GM19463 (cell line): ENCODE measurements around the gene NLRP5.
"Not testable (repeated sequence)": the region's sequence is repeated elsewhere in the genome, so short reads cannot be mapped to it uniquely, and the experiment has no call there.

Source experiments
- ATAC-seq: cut with Tn5 transposase; IDR thresholded peaks from one replicate; pipeline ENCODE4 v1.9.1; 2021; ENCODE audit warnings: mild to moderate bottlenecking, moderate library complexity; ENCODE audit not compliant: unreplicated experiment

NLRP5 gene

DNA sequence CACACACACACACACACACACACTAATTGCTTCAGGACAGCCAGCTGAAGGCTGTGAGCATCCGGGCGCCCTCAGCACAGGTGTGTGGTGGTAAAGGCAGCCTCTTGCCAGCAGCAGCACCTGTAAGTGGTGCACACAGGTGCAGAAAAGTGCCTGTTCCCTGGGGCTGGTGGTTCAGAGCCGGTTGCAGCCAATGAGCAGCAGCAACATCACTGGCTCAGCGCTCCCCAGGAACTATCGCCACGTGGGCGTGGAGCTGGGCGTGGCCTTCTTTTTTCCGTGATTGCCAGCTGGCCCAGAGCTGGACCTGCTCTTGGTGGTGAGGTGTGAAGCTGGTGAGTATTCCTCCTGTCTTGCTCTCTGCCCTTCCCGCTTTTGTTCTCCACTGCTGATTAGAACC is at the start of gene NLRP5:
Gene NLRP5 (plus strand): TSS at position 289 of the 400 bp plus-strand sequence.
- ATAC-seq: no peak

DNA sequence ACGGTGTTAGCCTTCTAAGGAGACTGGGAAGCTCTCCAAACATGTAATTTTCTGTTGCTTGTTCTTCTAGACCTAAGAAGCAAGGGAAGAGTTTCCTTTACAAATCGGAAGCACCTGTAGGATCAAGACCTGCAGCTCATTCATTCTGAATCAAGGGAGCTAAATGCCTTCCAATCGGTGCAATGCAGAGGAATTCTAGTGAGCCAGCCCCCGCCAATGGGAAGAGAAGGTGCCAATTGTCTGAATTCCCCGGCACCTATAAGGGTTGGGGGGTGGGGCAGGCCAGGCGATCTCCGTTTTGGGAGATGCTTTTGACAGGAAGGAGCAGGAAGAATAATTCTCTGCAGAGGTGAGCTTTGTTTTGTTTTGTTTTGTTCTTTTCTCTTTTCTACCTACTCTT is 47.4 kb upstream of the NLRP5 start:
- no peak for ATAC-seq

DNA sequence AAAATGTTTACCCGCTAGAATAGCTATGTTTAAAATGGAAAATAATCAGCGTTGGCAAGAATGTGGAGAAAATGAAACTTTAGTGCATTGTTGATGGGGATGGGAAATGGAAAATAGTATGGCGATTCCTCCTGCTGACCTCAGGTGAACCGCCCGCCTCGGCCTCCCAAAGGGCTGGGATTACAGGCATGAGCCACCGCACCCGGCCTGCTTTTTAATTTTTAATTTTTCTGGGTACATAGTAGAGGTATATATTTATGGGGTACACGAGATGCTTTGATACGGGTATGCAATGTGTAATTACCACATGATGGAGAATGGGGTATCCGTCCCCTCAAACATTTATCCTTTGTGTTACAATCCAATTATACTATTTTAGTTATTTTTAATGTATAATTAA is 46.3 kb upstream of the NLRP5 start:
- ATAC-seq: no peak

DNA sequence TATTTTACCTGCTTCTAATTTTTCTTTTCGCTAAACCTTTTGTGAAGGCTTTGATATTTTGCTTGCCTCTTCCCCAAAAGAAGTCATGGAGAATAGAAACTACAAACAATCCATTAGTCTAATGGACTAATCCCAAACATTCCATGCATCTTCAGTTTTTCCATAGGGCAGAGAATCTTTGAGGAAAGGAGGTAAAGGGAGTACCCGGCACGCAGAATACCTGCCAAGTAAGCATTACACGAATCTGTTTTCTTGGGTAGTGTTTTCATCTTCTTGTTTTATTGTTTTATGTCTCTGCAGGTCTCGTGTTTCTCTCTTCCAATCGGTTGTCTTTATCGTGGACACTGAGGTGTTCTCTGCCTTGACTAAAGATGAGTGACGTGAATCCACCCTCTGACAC is 39.0 kb upstream of the NLRP5 start, which contains the start of gene NLRP8:
Gene NLRP8 (plus strand): TSS at position 301 of the 400 bp plus-strand sequence.
- no peak for ATAC-seq

DNA sequence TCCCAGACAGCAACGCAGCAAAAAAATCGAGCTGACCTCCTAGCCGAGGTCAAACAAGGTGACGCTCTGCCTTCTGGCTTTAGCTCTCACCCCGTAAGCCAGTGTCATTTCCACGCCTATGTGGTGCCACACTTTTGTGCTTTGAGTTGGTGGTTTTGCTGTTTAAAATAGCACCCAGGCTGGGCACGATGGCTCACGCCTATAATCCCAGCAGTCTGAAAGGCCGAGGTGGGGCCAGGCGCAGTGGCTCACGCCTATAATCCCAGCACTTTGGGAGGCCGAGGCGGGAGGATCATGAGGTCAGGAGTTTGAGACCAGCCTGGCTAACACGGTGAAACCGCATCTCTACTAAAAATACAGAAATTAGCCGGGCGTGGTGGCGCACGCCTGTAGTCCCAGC is 36.0 kb upstream of the NLRP5 start:
- ATAC-seq: not testable (repeated sequence)

DNA sequence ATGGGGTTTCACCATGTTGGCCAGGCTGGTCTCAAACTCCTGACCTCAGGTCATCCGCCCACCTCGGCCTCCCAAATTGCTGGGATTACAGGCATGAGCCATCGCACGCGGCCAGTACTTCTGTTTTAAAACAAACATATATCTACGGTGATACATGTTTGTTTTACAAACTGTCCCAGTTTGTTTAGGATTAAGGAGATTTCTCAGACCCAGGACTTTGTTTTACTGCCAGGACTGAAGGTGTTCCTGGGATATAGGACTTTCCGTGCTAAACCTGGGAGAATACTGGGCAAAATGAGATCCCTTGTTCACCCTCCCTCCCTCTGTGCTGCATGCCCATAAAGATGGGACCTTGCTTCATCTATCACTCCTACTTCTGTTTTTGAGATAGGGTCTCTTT is 30.1 kb upstream of the NLRP5 start:
- no peak for ATAC-seq

DNA sequence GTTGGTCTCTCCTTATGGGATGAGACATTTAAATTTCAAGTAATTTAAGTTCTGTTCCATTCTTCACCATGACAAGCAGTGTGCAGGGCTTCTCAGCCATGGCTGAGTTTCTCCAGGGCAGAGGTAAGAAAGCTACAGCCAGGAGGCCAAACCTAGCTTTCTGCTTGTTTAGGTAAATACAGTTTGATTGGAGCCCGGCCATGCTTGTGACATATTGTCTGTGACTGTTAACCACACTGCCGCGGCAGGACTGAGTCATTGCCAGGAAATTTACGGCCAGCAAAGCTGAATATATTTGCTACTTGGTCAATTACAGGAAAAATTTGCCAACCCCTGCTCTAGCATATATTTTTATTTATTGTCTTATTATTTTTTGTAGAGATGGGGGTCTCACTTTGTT is 28.2 kb upstream of the NLRP5 start:
- ATAC-seq: no peak

DNA sequence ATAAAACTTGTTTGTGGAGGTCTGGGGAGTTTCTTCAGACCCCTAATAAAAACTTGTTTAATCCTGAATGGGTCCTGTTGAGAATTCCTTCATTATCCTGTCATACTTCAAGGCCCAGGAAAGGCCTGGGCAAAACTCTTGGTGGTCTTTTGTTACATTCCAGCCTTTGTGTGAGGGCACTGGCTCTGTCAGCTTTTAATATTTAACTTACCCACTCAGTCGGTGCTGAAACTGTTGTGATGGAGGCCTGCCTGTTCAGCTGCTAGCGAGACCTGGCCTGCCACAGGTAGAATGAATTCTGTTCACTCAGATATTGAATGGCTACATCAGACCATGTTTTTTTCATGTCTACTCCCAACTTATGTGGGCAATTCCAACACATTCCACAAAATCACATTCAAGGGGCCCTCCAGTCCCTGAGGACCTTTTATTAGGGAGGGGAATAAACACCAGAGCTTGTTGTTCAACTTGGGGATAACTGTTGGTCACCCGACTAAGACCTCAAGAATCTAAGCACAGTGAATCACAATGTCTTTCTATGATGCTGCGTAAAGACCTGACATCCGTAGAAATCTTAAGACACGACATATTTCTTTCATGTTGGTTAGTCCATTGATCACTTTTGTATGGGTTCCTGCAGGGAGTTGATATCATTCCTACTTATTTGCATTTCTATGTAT is 26.4 kb upstream of the NLRP5 start:
- no peak for ATAC-seq

DNA sequence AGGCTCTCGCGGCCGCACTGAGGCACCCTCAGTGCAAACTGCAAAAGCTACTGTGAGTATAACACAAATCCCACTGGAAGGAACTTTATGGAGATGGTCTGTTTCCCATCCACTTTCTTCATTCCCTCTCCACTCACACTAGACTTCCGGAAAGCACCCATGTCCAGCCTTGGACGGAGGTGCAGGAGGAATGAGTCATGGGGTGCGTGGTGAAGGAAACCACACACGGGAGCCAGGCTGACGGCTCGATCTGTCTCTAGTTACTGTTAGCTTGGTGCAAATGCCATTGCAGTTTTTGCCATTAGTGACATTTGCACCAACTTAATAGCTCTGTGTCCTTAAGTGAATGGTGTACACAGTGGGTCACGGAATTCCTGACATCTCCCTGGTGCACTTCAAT is 24.4 kb upstream of the NLRP5 start:
- no peak for ATAC-seq

DNA sequence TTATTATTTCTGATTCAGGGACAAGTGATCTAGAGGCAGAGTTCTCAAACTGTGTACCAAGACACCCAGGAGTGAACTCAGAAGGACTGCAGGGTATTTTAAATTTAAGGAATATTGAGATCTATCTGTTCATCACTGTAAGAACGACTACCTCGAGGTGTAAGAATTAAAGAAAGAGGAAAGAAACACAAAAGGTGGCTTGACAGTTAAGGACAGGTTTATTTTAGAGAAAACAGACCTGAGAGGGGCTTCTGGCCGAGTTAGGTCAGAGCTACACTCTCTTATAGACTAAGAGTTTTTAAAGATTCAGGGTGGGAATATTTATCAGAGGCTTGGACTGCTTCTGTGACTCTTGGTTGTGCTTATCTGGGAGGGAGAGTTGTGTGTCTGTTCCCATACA is 12.6 kb upstream of the NLRP5 start:
- no peak for ATAC-seq

DNA sequence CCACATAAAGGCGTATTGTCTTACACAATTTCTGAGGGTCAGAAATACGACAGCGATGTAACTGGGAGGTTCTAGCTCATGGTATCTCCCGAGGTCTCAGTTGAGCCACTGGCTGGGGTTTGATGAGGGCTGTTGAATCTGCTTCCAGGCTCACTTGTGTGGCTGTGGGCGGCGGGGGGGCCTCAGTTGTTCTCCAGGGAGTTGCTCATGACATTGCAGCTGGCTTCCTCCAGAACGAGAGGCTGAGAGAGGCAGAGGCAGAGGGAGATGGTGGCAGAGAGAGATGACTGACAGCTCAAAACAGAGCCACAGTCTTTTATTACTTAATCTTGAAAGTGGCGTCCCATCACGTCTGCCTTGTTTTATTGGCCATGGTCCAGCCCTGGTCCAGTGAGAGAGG is 6.2 kb upstream of the NLRP5 start:
- ATAC-seq: no peak

DNA sequence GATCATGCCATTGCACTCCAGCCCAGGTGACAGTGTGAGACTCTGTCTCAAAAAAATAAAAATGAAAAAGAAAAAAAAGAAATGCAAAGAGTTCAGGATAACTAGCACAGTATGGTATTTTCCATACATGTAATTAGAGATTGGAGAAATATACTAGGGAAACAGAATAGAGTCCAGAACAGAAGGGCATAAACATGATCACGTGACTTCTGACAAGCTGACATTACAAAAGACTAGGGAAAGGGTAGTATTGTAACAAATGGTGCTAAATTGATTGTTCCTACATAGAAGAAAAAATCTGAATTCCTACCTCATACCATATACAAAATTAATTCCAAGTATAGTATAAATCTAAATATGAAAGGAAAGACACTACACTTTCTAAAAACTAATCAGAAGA is 1.3 kb upstream of the NLRP5 start:
- no peak for ATAC-seq

DNA sequence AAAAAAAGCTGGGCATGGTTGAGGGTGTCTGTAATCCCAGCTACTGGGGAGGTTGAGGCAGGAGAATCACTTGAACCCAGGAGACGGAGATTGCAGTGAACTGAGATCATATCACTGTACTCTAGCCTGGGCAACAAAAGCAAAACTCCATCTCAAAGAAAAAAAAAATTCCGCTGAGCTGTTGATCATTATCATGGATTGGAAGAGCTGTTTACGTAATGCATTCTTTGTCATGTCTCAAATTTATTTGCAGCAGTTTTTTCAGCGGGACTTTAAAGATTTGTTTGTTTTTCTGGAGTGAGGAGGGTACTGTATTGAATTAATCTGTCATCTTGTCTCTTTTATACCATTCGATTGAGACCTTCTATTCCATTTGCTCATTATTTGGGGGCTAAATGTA is 4.3 kb downstream of the NLRP5 start:
- ATAC-seq: no peak

DNA sequence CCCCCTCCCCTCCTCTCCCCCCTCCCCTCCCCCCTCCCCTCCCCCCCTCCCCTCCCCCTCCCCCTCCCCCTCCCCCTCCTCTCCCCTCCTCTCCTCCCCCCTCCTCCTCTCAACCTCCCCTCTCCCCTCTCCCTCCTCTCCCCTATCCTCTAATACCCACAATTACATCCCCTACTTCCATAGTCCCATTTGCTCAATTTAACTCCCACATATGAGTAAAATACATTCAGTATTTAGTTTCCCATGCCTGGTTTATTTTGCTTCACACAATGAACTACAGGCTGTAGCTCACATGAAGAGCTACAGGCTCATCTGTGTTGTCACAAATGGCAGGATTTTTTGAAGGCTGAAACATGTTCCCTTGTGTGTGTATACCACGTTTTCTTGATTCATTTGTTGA is 6.9 kb downstream of the NLRP5 start:
- ATAC-seq: no peak

DNA sequence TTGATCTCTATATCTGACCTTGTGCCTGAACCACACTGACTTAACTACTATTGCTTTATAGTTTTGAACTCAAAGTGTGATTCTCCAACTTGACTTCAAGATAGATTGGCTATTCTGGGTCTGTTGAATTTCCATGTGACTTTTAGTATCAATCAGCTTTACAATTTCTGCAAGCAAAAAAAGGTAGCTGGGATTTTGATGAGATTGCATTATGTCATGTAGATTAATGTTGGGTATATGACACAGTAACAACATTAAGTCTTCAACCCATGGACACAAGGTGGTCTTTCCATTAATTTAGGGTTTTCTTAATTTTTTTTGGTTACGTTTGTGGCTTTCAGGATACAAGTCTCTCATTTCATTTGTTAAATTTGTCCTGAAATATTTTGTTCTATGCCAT is 28.2 kb downstream of the NLRP5 start:
- no peak for ATAC-seq

DNA sequence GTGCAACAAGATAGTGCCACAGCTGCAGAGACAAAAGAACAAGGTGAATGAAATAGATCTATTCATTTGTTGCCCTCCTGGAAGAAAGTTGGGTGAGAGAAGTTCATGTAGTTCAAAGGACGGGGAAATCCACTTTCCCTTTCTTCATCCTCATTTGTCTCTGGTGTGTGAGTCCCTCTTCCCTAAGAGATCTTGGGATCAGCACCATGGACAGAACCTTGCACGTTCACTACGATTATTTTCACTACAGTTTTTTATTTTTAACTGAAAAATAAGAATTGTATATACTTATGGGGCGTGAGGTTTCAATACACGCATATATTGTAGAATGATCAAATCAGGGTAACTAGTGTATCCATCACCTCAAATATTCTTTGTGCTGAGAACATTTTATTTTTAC is 29.2 kb downstream of the NLRP5 start:
- ATAC-seq: no peak

DNA sequence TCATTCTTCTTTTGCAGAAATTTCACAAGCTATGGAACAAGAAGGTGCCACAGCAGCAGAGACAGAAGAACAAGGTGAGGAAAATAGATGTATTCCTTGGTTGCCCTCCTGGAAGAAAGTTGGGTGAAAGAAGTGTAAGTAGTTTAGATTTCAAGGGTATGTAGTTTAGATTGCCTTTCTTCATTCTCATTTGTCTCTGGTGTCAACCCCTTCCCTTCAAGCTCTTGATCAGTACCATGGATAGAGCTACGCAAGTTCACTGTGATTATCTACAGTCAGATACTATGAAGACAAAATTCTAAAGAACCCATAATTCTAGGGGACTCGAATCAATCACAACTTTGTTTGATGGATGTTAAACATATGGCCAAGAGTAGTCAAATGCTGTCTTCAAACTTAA is 32.8 kb downstream of the NLRP5 start:
- ATAC-seq: not testable (repeated sequence)

DNA sequence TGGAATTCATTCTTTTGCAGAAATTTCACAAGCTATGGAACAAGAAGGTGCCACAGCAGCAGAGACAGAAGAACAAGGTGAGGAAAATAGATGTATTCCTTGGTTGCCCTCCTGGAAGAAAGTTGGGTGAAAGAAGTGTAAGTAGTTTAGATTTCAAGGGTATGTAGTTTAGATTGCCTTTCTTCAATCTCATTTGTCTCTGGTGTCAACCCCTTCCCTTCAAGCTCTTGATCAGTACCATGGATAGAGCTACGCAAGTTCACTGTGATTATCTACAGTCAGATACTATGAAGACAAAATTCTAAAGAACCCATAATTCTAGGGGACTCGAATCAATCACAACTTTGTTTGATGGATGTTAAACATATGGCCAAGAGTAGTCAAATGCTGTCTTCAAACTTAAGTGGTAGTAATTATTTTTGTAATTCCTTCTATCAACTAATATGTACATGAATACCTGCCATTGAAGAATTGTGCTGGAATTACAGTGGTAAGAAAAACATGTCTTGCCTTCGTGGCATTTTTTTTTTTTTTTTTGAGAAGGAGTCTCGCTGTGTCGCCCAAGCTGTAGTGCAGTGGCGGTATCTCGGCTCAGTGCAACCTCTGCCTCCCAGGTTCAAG is 33.9 kb downstream of the NLRP5 start:
- ATAC-seq: not testable (repeated sequence)

DNA sequence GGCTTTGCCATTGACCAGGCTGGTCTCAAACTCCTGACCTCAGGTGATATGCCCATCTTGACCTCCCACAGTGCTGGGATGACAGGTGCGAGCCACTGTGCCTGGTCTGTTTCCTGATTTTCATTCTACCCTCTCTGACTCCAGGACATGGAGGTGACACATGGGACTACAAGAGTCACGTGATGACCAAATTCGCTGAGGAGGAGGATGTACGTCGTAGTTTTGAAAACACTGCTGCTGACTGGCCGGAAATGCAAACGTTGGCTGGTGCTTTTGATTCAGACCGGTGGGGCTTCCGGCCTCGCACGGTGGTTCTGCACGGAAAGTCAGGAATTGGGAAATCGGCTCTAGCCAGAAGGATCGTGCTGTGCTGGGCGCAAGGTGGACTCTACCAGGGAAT is 40.2 kb downstream of the NLRP5 start:
- no peak for ATAC-seq

DNA sequence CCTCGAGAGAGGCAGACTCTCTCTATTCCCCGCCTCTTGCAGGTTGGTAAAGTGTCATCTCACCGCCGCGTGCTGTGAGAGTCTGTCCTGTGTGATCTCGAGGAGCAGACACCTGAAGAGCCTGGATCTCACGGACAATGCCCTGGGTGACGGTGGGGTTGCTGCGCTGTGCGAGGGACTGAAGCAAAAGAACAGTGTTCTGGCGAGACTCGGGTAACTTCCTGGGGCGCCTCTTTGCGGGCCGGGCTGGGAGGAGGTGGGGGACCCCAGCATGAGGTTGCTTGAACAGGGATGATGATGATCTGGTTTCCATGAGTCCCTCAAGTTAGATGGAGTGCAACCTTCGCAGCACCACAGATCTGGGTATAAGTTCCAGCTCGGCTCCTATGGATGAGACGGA is 67.0 kb downstream of the NLRP5 start:
- no peak for ATAC-seq

DNA sequence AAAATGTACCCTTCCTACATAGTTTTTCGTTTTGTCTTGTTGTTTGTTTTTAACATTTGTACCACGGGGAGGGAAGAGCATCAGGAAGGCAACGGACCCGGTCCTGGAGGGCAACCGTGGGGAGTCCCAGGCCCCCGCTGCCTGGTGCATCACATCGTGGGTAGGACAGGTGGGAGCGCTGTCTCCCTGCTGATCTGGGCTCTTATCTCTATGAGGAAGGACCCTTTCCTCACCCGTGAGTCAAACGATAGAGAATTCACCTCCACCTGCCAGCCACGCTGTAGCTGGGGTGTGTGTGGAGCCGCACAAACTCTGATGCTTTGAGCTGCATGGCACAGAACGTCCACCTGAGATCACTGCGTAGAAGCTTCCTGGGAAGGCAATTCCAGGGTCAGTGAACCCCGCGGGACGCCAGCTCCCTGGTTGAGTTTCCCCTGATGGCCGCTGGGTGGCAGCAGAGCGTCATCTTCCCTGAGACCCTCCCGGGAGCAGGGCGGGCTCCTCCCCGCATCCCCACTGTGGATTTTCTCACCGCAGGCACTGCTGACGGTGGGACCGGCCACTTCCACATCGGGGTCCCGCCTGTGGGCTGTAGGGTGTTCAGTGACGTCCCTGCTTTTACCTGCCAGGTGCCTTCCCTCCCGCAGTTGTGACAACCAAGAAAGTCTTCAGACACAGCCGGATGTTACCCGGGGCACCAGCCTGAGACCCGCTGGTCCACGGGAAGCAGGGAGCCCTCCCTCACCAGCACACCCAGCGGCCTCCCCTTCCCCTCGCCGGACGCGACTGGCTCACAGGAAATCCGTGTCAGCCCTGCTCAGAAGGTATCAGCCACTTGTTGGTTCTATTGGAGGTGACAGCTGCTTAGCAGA is 79.8 kb downstream of the NLRP5 start:
- no peak for ATAC-seq

DNA sequence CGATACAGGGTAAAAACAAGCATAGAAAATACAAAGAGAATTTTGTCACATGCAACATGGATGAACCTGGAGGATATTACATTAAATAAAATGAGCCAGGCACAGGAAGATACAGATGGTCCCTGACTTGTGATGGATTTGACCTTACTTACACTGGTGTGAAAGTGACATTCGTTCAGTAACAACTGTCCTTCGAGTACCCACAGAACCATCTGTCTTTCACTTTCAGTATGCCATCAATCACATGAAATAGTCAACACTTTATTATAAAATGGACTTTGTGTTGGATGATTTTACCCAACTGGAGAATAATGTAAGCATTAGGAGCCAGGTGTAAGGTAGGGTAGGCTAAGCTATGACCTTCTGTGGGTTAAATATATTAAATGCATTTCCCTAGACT is 83.1 kb downstream of the NLRP5 start:
- no peak for ATAC-seq
